Gastrocnemius medialis (tissue), 4 donors: ENCODE results near the gene HEATR3. TPM values are rescaled to one million over a fixed set of nuclear protein-coding genes. Genes with fewer than 3 reads are reported as not detected.

Experiments
- ATAC-seq, 2 donors: fragments of 150-250 bp; one replicate each; pipeline ENCODE4 v1.9.1; 2016
- DNase-seq, 2 donors: peaks; one replicate each; pipeline ENCODE4 v3.0.0-alpha.2; 2019
- H3K27ac ChIP-seq, 4 donors: fragments of 200-600 bp; sonication (generic); 1 replicate in 1 of 4; 2 replicates in 3 of 4; pipeline ENCODE4 v1.5.1; 2016 to 2018; ENCODE audit warnings: mild to moderate bottlenecking in 2 of 4, moderate library complexity in 1 of 4
- H3K27me3 ChIP-seq, 3 donors: fragments of 200-600 bp; sonication (generic) in 2 of 3; 1 replicate in 1 of 3; 2 replicates in 2 of 3; pipeline versions ENCODE4 v1.5.1 to v1.6.0; 2016 to 2019; ENCODE audit warnings: mild to moderate bottlenecking in 1 of 3, moderate library complexity in 1 of 3
- H3K36me3 ChIP-seq, 2 donors: fragments of 200-600 bp; sonication (generic) in 1 of 2; one replicate each; pipeline ENCODE4 v1.5.1; 2017 to 2018
- H3K4me1 ChIP-seq, 2 donors: fragments of 200-600 bp; sonication (generic) in 1 of 2; one replicate each; pipeline ENCODE4 v1.5.1; 2016 to 2017; ENCODE audit warnings: mild to moderate bottlenecking in 2 of 2
- H3K4me3 ChIP-seq, 4 donors: fragments of 200-600 bp; sonication (generic) in 3 of 4; 1 replicate in 1 of 4; 2 replicates in 3 of 4; pipeline ENCODE4 v1.5.1; 2016 to 2019; ENCODE audit warnings: mild to moderate bottlenecking in 2 of 4
- H3K9me3 ChIP-seq, 3 donors: fragments of 200-600 bp; sonication (generic) in 2 of 3; 1 replicate in 1 of 3; 2 replicates in 2 of 3; pipeline ENCODE4 v1.5.1; 2016 to 2019
- POLR2A ChIP-seq, 2 donors: fragments of 450-650 bp; IDR thresholded peaks; one replicate each; pipeline ENCODE4 v1.6.1; 2017; ENCODE audit warnings: antibody characterized with exemption in 2 of 2, mild to moderate bottlenecking in 2 of 2, moderate library complexity in 2 of 2
- in situ Hi-C, 4 donors: fragments of 200-750 bp; cut with MboI; loops; one replicate each; pipeline versions ENCODE4 v1.15.0 to v1.8.0; 2017; ENCODE audit warnings: low sequenced_read_pairs in 4 of 4
- intact Hi-C: fragments of 100-400 bp; cut with DNase I; formaldehyde crosslinking; loops from one replicate; pipeline ENCODE4 v1.15.1; 2023; ENCODE audit warnings: low total_unique reads
- total RNA-seq, 4 donors: library from RNA; depleted of rRNA; stranded (reverse); fragments of >200 nt; gene quantifications; one replicate each; pipeline versions ENCODE4 v1.1.0 to v1.2.3, GENCODE V29; 2016
- TF ChIP-seq, protein P1 (sequence below), 5 experiments: fragments of 450-650 bp in 3 of 5; fragments of 200-600 bp in 2 of 5; sonication (generic) in 2 of 5; IDR thresholded peaks in 4 of 5; conservative IDR thresholded peaks in 1 of 5; 1 replicate in 4 of 5; 2 replicates in 1 of 5; pipeline ENCODE4 v1.5.1; 2016 to 2019; ENCODE audit warnings: antibody characterized with exemption in 5 of 5, mild to moderate bottlenecking in 3 of 5, moderate library complexity in 3 of 5

Gene HEATR3
- total RNA-seq, 4 donors from 2014 or later = 13.1 to 25.8 (median 14.2) TPM

- Histone ChIP-seq H3K27me3 (no peaks in the 10 kb centered on the region), H3K27ac (peak overlapping the region; percentile 25 to 62 (median 42)), H3K4me1 (peaks cover 11 to 22% of the 10 kb centered on the region in 2 donors), H3K36me3 (no peaks in the 10 kb centered on the region), H3K9me3 (no peaks in the 10 kb centered on the region), H3K4me3 (no peak overlapping the region)
- DNase-seq (no peak), ATAC-seq (peak in 1 of 2 donors; percentile 77)
- intact Hi-C loops = no loop called here
- in situ Hi-C loops = loop anchor here in 2 of 4 donors (10.0 kb wide), 2 partner anchors 58 to 82 kb away; partner anchors contain the start of gene HEATR3 (in 1 of the 2)
- TF ChIP-seq, protein P1, sequence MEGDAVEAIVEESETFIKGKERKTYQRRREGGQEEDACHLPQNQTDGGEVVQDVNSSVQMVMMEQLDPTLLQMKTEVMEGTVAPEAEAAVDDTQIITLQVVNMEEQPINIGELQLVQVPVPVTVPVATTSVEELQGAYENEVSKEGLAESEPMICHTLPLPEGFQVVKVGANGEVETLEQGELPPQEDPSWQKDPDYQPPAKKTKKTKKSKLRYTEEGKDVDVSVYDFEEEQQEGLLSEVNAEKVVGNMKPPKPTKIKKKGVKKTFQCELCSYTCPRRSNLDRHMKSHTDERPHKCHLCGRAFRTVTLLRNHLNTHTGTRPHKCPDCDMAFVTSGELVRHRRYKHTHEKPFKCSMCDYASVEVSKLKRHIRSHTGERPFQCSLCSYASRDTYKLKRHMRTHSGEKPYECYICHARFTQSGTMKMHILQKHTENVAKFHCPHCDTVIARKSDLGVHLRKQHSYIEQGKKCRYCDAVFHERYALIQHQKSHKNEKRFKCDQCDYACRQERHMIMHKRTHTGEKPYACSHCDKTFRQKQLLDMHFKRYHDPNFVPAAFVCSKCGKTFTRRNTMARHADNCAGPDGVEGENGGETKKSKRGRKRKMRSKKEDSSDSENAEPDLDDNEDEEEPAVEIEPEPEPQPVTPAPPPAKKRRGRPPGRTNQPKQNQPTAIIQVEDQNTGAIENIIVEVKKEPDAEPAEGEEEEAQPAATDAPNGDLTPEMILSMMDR (IDR thresholded peaks at IDR 0.05 in 4 of 5, conservative IDR thresholded peaks at IDR 0.05 in 1 of 5) = no peak
- no peak for TF ChIP-seq POLR2A (IDR thresholded peaks at IDR 0.05)
Observed at GRCh38 chr16:50146479-50147435, 81.0 kb downstream of the HEATR3 start.

- ATAC-seq (no peak), DNase-seq (no peak)
- intact Hi-C loops = loop anchor here (10.0 kb wide), 2 partner anchors 213 to 487 kb away; partner anchors contain the start of gene BRD7
- no peaks in the 10 kb centered on the region for H3K27me3 ChIP-seq
- H3K27ac ChIP-seq = no peak overlapping the region
- no peaks in the 10 kb centered on the region for H3K36me3 ChIP-seq
- in situ Hi-C loops = loop anchor here in 1 of 4 donors (10.0 kb wide), 2 partner anchors 127 to 213 kb away; partner anchors contain the start of genes BRD7 and CNEP1R1
- TF ChIP-seq, protein P1 (IDR thresholded peaks at IDR 0.05 in 4 of 5, conservative IDR thresholded peaks at IDR 0.05 in 1 of 5) = no peak
- TF ChIP-seq POLR2A (IDR thresholded peaks at IDR 0.05) = no peak
- H3K9me3 ChIP-seq = no peaks in the 10 kb centered on the region
- no peak overlapping the region for H3K4me3 ChIP-seq
- peaks cover 26 to 35% of the 10 kb centered on the region in 2 donors for H3K4me1 ChIP-seq
Observed at GRCh38 chr16:50151322-50151721, 85.6 kb downstream of the HEATR3 start.

GRCh38 chr16:50151756-50152155 lies 86.0 kb downstream of the HEATR3 start:
- in situ Hi-C loops = loop anchor here in 1 of 4 donors (10.0 kb wide), 2 partner anchors 127 to 213 kb away; partner anchors contain the start of genes BRD7 and CNEP1R1
- no peak for DNase-seq
- intact Hi-C loops = loop anchor here (2.0 to 10.0 kb wide), 3 partner anchors 85 to 487 kb away; partner anchors contain the start of gene BRD7
- no peak for TF ChIP-seq POLR2A (IDR thresholded peaks at IDR 0.05)
- TF ChIP-seq, protein P1 (IDR thresholded peaks at IDR 0.05 in 4 of 5, conservative IDR thresholded peaks at IDR 0.05 in 1 of 5) = no peak
- no peaks in the 10 kb centered on the region for H3K36me3 ChIP-seq
- H3K4me3 ChIP-seq = peak overlapping the region in 3 of 4 donors; percentile 84 to 97 (median 88)
- no peak for ATAC-seq
- no peaks in the 10 kb centered on the region for H3K27me3 ChIP-seq
- no peaks in the 10 kb centered on the region for H3K9me3 ChIP-seq
- H3K4me1 ChIP-seq = peaks cover 21 to 35% of the 10 kb centered on the region in 2 donors
- H3K27ac ChIP-seq = peak overlapping the region; percentile 91 to 99 (median 96)

- Histone ChIP-seq H3K27ac (peak overlapping the region; percentile 91 to 99 (median 96)), H3K9me3 (no peaks in the 10 kb centered on the region), H3K27me3 (no peaks in the 10 kb centered on the region), H3K36me3 (no peaks in the 10 kb centered on the region), H3K4me1 (peaks cover 20 to 35% of the 10 kb centered on the region in 2 donors), H3K4me3 (peak overlapping the region; percentile 84 to 97 (median 90))
- in situ Hi-C loops (loop anchor here in 1 of 4 donors (10.0 kb wide), 2 partner anchors 128 to 212 kb away; partner anchors contain the start of genes BRD7 and CNEP1R1), intact Hi-C loops (loop anchor here (2.0 to 10.0 kb wide), 3 partner anchors 86 to 488 kb away; partner anchors contain the start of gene BRD7)
- ATAC-seq (peak; percentile 37 to 40), DNase-seq (peak; percentile 6 to 31)
- TF ChIP-seq, protein P1 (IDR thresholded peaks at IDR 0.05 in 4 of 5, conservative IDR thresholded peaks at IDR 0.05 in 1 of 5) = no peak
- no peak for TF ChIP-seq POLR2A (IDR thresholded peaks at IDR 0.05)
Observed at GRCh38 chr16:50152351-50152806, 86.6 kb downstream of the HEATR3 start.
